Smooth muscle cell of the brain vasculature (primary cell): ENCODE measurements around the gene MOGAT2.
"Not testable (repeated sequence)": the region's sequence is repeated elsewhere in the genome, so short reads cannot be mapped to it uniquely, and the experiment has no call there.

Experiments
- DNase-seq: peaks from one replicate; pipeline ENCODE4 v3.0.0-alpha.2; 2012; ENCODE audit warnings: low read depth, low spot score

Gene MOGAT2

GRCh38 chr11:75717608-75718418 is at the start of gene MOGAT2:
TSS of gene MOGAT2 (plus strand) at chr11:75717838. CDS start at chr11:75717889, 51 bp downstream.
- DNase-seq: no peak

GRCh38 chr11:75668451-75669297 is 49.0 kb upstream of the MOGAT2 start, which contains the start of gene MAP6:
TSS of gene MAP6 (minus strand) at chr11:75669038. CDS start at chr11:75668369, 669 bp downstream.
- no peak for DNase-seq

GRCh38 chr11:75673977-75674582 is 43.6 kb upstream of the MOGAT2 start:
- DNase-seq: no peak

GRCh38 chr11:75677275-75677674 is 40.4 kb upstream of the MOGAT2 start:
- no peak for DNase-seq

- DNase-seq: no peak
Observed at GRCh38 chr11:75677909-75678308, 39.7 kb upstream of the MOGAT2 start.

- DNase-seq: no peak
Observed at GRCh38 chr11:75678620-75679259, 38.9 kb upstream of the MOGAT2 start.

- no peak for DNase-seq
Observed at GRCh38 chr11:75679566-75679965, 38.1 kb upstream of the MOGAT2 start.

GRCh38 chr11:75683856-75684255 is 33.8 kb upstream of the MOGAT2 start:
- DNase-seq: not testable (repeated sequence)

- DNase-seq: no peak
Observed at GRCh38 chr11:75689863-75690609, 27.6 kb upstream of the MOGAT2 start.

GRCh38 chr11:75691804-75692203 is 25.8 kb upstream of the MOGAT2 start:
- no peak for DNase-seq

GRCh38 chr11:75697906-75698581 is 19.6 kb upstream of the MOGAT2 start:
- DNase-seq: no peak

- no peak for DNase-seq
Observed at GRCh38 chr11:75700940-75701339, 16.7 kb upstream of the MOGAT2 start.

GRCh38 chr11:75703695-75704237 is 13.9 kb upstream of the MOGAT2 start:
- no peak for DNase-seq

- DNase-seq: no peak
Observed at GRCh38 chr11:75705541-75705940, 12.1 kb upstream of the MOGAT2 start.

GRCh38 chr11:75706260-75706729 is 11.3 kb upstream of the MOGAT2 start:
- peak; percentile 20 for DNase-seq

- no peak for DNase-seq
Observed at GRCh38 chr11:75714211-75714610, 3.4 kb upstream of the MOGAT2 start.

- DNase-seq: no peak
Observed at GRCh38 chr11:75715688-75716087, 1.9 kb upstream of the MOGAT2 start.

GRCh38 chr11:75716659-75717058 is 979 bp upstream of the MOGAT2 start:
- DNase-seq: no peak

GRCh38 chr11:75718419-75719339 is 1.0 kb downstream of the MOGAT2 start:
- DNase-seq: no peak
